ENCODE results near the gene AOPEP. TPM values are rescaled to one million over a fixed set of nuclear protein-coding genes. Genes with fewer than 3 reads are reported as not detected.

Gene AOPEP
- total RNA-seq, 1 experiment from 2014 or later = 36.4 TPM

GRCh38 chr9:95030344-95030743 is 303.8 kb downstream of the AOPEP start:
- Histone ChIP-seq H3K36me3 (ENCODE audit: control insufficient read depth, insufficient read depth, low read length) (peaks cover 3% of the 10 kb centered on the region; the same call in 1 of the 2 replicates), H3K4me1 (ENCODE audit: control insufficient read depth, insufficient read depth, low read length) (peaks cover 82% of the 10 kb centered on the region), H3K27ac (ENCODE audit: low read length) (peak overlapping the region; percentile 68), H3K27me3 (ENCODE audit: control insufficient read depth, insufficient read depth, low read length) (no peaks in the 10 kb centered on the region), H3K9me3 (ENCODE audit: control insufficient read depth, insufficient read depth, low read depth, low read length) (no peaks in the 10 kb centered on the region), H3K4me3 (ENCODE audit: low read depth in 2 of 2, low read length in 2 of 2) (no peak overlapping the region)
- no TSS peak for BruUV-seq (replicated peaks)
- no peak for ATAC-seq
- ChIA-PET POLR2A (no interaction called here), CTCF (no interaction called here)
- in situ Hi-C loops (cut with HindIII; ENCODE audit: low pct_unique_long_range_greater_than_20kb, low sequenced_read_pairs) = no loop called here
- intact Hi-C loops (cut with micrococcal nuclease; ENCODE audit: unreplicated experiment) = no loop called here
- TF ChIP-seq CTCF (IDR thresholded peaks at IDR 0.05) (no peak), TCF7L2 (IDR thresholded peaks at IDR 0.05; ENCODE audit: low read depth, low read length) (no peak), POLR2AphosphoS5 (IDR thresholded peaks at IDR 0.05; ENCODE audit: low read depth, low read length) (no peak), SIN3A (IDR thresholded peaks at IDR 0.05; ENCODE audit: borderline replicate concordance, insufficient read depth, low read depth, low read length) (no peak), REST (IDR thresholded peaks at IDR 0.05; ENCODE audit: insufficient read depth in 1 of 2, low read depth in 2 of 2, low read length in 1 of 2) (no peak)
- DNase-seq (ENCODE audit: low read depth, low spot score) = no peak

- Histone ChIP-seq H3K36me3 (ENCODE audit: control insufficient read depth, insufficient read depth, low read length) (peaks cover 3% of the 10 kb centered on the region; the same call in 1 of the 2 replicates), H3K27ac (ENCODE audit: low read length) (peak overlapping the region; percentile 68; the same call in 1 of the 2 replicates), H3K4me1 (ENCODE audit: control insufficient read depth, insufficient read depth, low read length) (peaks cover 78% of the 10 kb centered on the region), H3K27me3 (ENCODE audit: control insufficient read depth, insufficient read depth, low read length) (no peaks in the 10 kb centered on the region), H3K9me3 (ENCODE audit: control insufficient read depth, insufficient read depth, low read depth, low read length) (no peaks in the 10 kb centered on the region), H3K4me3 (ENCODE audit: low read depth in 2 of 2, low read length in 2 of 2) (no peak overlapping the region)
- POLR2A ChIA-PET = no interaction called here
- intact Hi-C loops (cut with micrococcal nuclease; ENCODE audit: unreplicated experiment) (no loop called here), in situ Hi-C loops (cut with HindIII; ENCODE audit: low pct_unique_long_range_greater_than_20kb, low sequenced_read_pairs) (no loop called here)
- DNase-seq (ENCODE audit: low read depth, low spot score) (no peak), ATAC-seq (no peak)
- CTCF ChIA-PET = interaction anchor here (0.6 kb wide), 1 partner anchor 10 kb away, joined by 3 read pairs; no protein-coding TSS in a partner anchor
- BruUV-seq (replicated peaks) = no TSS peak
- no peak for TF ChIP-seq TCF7L2 (IDR thresholded peaks at IDR 0.05; ENCODE audit: low read depth, low read length)
These were observed 304.6 kb downstream of the AOPEP start for GRCh38 chr9:95030920-95031642.

Data from Panc1 (cell line).